Spleen (tissue), 11 donors: ENCODE data around the gene ATF6. TPM values are rescaled to one million over a fixed set of nuclear protein-coding genes. Genes with fewer than 3 reads are reported as not detected.
A peak's percentile ranks its signal among the peaks of the same experiment; 100 is the strongest.

Source experiments
- DNase-seq: peaks from one replicate; pipeline ENCODE4 v3.0.0-alpha.2; 2020
- H3K27ac ChIP-seq, 8 donors: fragments of 200-600 bp; sonication (generic) in 7 of 8; 1 replicate in 4 of 8; 2 replicates in 4 of 8; pipeline versions ENCODE4 v1.5.0 to v1.8.0; 2016 to 2021; ENCODE audit warnings: inconsistent platforms in 4 of 8, mild to moderate bottlenecking in 4 of 8, moderate library complexity in 1 of 8
- H3K27me3 ChIP-seq, 7 donors: fragments of 200-600 bp; sonication (generic) in 6 of 7; replicated peaks in 1 of 7; 1 replicate in 4 of 7; 2 replicates in 3 of 7; pipeline versions ENCODE4 v1.5.0 to v1.8.0; 2016 to 2021; ENCODE audit warnings: inconsistent platforms in 3 of 7, mild to moderate bottlenecking in 1 of 7
- H3K36me3 ChIP-seq, 6 donors: fragments of 200-600 bp; sonication (generic) in 5 of 6; 1 replicate in 4 of 6; 2 replicates in 2 of 6; pipeline versions ENCODE4 v1.5.0 to v1.8.0; 2016 to 2021; ENCODE audit warnings: inconsistent platforms in 2 of 6
- H3K4me1 ChIP-seq, 6 donors: fragments of 200-600 bp; sonication (generic) in 5 of 6; 1 replicate in 3 of 6; 2 replicates in 3 of 6; pipeline versions ENCODE4 v1.5.0 to v1.8.0; 2016 to 2021; ENCODE audit warnings: inconsistent platforms in 3 of 6
- H3K4me3 ChIP-seq, 8 donors: fragments of 200-600 bp; sonication (generic) in 7 of 8; 1 replicate in 4 of 8; 2 replicates in 4 of 8; pipeline versions ENCODE4 v1.5.0 to v1.8.0; 2016 to 2021; ENCODE audit warnings: inconsistent platforms in 4 of 8, mild to moderate bottlenecking in 4 of 8, moderate library complexity in 2 of 8
- H3K9me3 ChIP-seq, 8 donors: fragments of 200-600 bp; sonication (generic) in 7 of 8; 1 replicate in 4 of 8; 2 replicates in 4 of 8; pipeline versions ENCODE4 v1.5.0 to v1.8.0; 2016 to 2021; ENCODE audit warnings: inconsistent platforms in 4 of 8
- POLR2A ChIP-seq, 3 donors: fragments of 450-650 bp; IDR thresholded peaks; one replicate each; pipeline ENCODE4 v1.5.1; 2017; ENCODE audit warnings: antibody characterized with exemption in 3 of 3, mild to moderate bottlenecking in 1 of 3
- POLR2AphosphoS5 ChIP-seq, 3 donors: sonication (generic); formaldehyde crosslinking; IDR thresholded peaks; one replicate each; pipeline ENCODE4 v1.5.1; 2017; ENCODE audit warnings: antibody characterized with exemption in 3 of 3
- WGBS, 5 donors: extraction: QIAGEN DNeasy Blood & Tissue Kit in 3 of 5; methylation state at CpG; one replicate each; pipeline versions ENCODE4 v1.1.5 to v1.1.7; 2013 to 2018; 5-methylcytosine and 5-hydroxymethylcytosine counted together
- intact Hi-C: fragments of 100-400 bp; cut with DNase I; formaldehyde crosslinking; loops from one replicate; pipeline ENCODE4 v1.15.0; 2023; ENCODE audit warnings: low total_unique reads
- polyA plus RNA-seq, 3 donors: library from polyadenylated mRNA; stranded (reverse); fragments of 200-250 nt; gene quantifications; one replicate each; pipeline ENCODE4 v1.2.1, GENCODE V29; 2013
- total RNA-seq, 7 donors: library from RNA; depleted of rRNA in 3 of 7; stranded (reverse); fragments of >200 nt in 3 of 7; fragmentation: NEBNext Ultra II Directional in 4 of 7; extraction: Animal tissue kit (Norgen Biotek cat#: 25700) in 4 of 7; gene quantifications; one replicate each; pipeline versions ENCODE4 v1.1.0 to v1.2.1, GENCODE V29; 2016 to 2021
- TF ChIP-seq, protein P1 (sequence below), 11 experiments: fragments of 200-600 bp in 7 of 11; fragments of 450-650 bp in 4 of 11; sonication (generic) in 4 of 11; IDR thresholded peaks in 8 of 11; conservative IDR thresholded peaks in 3 of 11; 1 replicate in 7 of 11; 2 replicates in 4 of 11; pipeline versions ENCODE4 v1.4.0 to v1.8.0; 2016 to 2021; ENCODE audit warnings: antibody characterized with exemption in 11 of 11, inconsistent platforms in 4 of 11, mild to moderate bottlenecking in 1 of 11
- donor health status: healthy with polysubstance abuse.
- donor health status: DM: no; HTN: no; CAD: no; lungs with moderate emphysema.
- donor health status: DM: no; HTN: no; CAD: no.
- donor health status: Bipolar disorder and iron deficiency.
- donor health status: healthy.
- donor health status: DM: no; HTN: no; CAD: no.
- donor health status: DM: yes; HTN: yes; CAD: no.

The ATF6 gene
- total and polyA plus RNA-seq, 10 donors, result 2.5 to 46.8 (median 33.0) TPM

- no peaks in the 10 kb centered on the region for H3K9me3 ChIP-seq
- H3K27ac ChIP-seq, result no peak overlapping the region
- intact Hi-C loops, result no loop called here
- TF ChIP-seq, protein P1, sequence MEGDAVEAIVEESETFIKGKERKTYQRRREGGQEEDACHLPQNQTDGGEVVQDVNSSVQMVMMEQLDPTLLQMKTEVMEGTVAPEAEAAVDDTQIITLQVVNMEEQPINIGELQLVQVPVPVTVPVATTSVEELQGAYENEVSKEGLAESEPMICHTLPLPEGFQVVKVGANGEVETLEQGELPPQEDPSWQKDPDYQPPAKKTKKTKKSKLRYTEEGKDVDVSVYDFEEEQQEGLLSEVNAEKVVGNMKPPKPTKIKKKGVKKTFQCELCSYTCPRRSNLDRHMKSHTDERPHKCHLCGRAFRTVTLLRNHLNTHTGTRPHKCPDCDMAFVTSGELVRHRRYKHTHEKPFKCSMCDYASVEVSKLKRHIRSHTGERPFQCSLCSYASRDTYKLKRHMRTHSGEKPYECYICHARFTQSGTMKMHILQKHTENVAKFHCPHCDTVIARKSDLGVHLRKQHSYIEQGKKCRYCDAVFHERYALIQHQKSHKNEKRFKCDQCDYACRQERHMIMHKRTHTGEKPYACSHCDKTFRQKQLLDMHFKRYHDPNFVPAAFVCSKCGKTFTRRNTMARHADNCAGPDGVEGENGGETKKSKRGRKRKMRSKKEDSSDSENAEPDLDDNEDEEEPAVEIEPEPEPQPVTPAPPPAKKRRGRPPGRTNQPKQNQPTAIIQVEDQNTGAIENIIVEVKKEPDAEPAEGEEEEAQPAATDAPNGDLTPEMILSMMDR (IDR thresholded peaks at IDR 0.05 in 8 of 11, conservative IDR thresholded peaks at IDR 0.05 in 3 of 11), result no peak
- TF ChIP-seq POLR2AphosphoS5 (IDR thresholded peaks at IDR 0.05) (no peak), POLR2A (IDR thresholded peaks at IDR 0.05) (no peak)
- peaks cover 12 to 40% (median 38%) of the 10 kb centered on the region in 6 donors for H3K4me1 ChIP-seq
- H3K36me3 ChIP-seq, result no peaks in the 10 kb centered on the region
- WGBS, 5 donors, result 83 to 88% (median 85%) methylated on average over 2 of the region's 2 CpGs
- no peak for DNase-seq
- no peak overlapping the region for H3K4me3 ChIP-seq
- no peaks in the 10 kb centered on the region for H3K27me3 ChIP-seq
These were observed 28.5 kb upstream of the ATF6 start for GRCh38 chr1:161737625-161738024.

DNA sequence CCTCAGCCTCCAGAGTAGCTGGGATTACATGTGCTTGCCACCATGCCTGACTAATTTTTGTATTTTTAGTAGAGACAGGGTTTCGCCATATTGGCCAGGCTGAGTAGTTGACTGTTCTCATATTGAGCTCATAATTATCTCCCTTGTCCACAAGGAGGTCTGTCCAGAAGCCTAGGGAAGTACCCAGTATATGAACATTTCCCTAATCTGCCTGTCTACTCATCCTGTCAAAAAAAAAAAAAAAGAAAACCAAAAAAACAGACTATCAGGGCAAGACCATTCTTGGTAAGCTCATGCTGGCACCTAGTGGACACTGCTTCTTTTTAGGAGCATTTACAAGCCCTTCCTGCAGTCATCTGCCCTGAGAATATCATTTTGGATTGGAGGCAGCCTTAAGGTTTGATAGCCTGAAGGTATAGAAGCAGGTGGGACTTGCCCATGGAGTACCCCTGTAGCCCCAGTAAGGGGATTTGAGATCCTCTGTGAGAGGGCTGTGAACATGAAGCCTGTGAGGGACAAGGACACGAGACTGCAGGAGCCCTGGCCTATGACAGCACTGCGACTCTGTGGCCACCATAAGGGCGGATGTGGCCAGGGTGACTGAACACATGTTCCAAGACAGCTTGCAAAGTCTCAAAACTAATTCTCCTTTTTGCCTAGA lies 27.4 kb upstream of the ATF6 start:
- H3K27ac ChIP-seq, result peak overlapping the region; percentile 70 to 88 (median 82)
- intact Hi-C loops, result no loop called here
- no peak overlapping the region for H3K4me3 ChIP-seq
- TF ChIP-seq, protein P1 (IDR thresholded peaks at IDR 0.05 in 8 of 11, conservative IDR thresholded peaks at IDR 0.05 in 3 of 11), result peak; percentile 22 to 78 (median 62)
- TF ChIP-seq POLR2A (IDR thresholded peaks at IDR 0.05) (no peak), POLR2AphosphoS5 (IDR thresholded peaks at IDR 0.05) (peak in 2 of 3 donors; percentile 63 to 66)
- peak; percentile 93 for DNase-seq
- WGBS, 5 donors, result 41 to 62% (median 57%) methylated on average over 4 of the region's 4 CpGs
- H3K9me3 ChIP-seq, result no peaks in the 10 kb centered on the region
- peaks cover 12 to 40% (median 38%) of the 10 kb centered on the region in 6 donors for H3K4me1 ChIP-seq
- no peaks in the 10 kb centered on the region for H3K36me3 ChIP-seq
- no peaks in the 10 kb centered on the region for H3K27me3 ChIP-seq

GRCh38 chr1:161739865-161740566 lies 26.1 kb upstream of the ATF6 start:
- intact Hi-C loops, result loop anchor here (10.0 kb wide), 1 partner anchor 175 kb away; no protein-coding TSS in a partner anchor
- H3K4me3 ChIP-seq, result no peak overlapping the region
- WGBS, 5 donors, result 31 to 42% (median 37%) methylated on average over 8 of the region's 8 CpGs
- no peaks in the 10 kb centered on the region for H3K27me3 ChIP-seq
- no peak for DNase-seq
- peaks cover 12 to 40% (median 38%) of the 10 kb centered on the region in 6 donors for H3K4me1 ChIP-seq
- H3K27ac ChIP-seq, result peak overlapping the region; percentile 70 to 88 (median 82)
- no peaks in the 10 kb centered on the region for H3K36me3 ChIP-seq
- TF ChIP-seq, protein P1 (IDR thresholded peaks at IDR 0.05 in 8 of 11, conservative IDR thresholded peaks at IDR 0.05 in 3 of 11), result no peak
- peak in 1 of 3 donors; percentile 56 for TF ChIP-seq POLR2AphosphoS5 (IDR thresholded peaks at IDR 0.05)
- no peaks in the 10 kb centered on the region for H3K9me3 ChIP-seq

- 66 to 75% (median 71%) methylated on average over 6 of the region's 6 CpGs for WGBS, 5 donors
- Histone ChIP-seq H3K4me1 (peaks cover 12 to 40% (median 38%) of the 10 kb centered on the region in 6 donors), H3K4me3 (no peak overlapping the region), H3K9me3 (no peaks in the 10 kb centered on the region), H3K27ac (peak overlapping the region; percentile 68 to 88 (median 82)), H3K36me3 (no peaks in the 10 kb centered on the region), H3K27me3 (no peaks in the 10 kb centered on the region)
- TF ChIP-seq POLR2AphosphoS5 (IDR thresholded peaks at IDR 0.05), result no peak
- TF ChIP-seq, protein P1 (IDR thresholded peaks at IDR 0.05 in 8 of 11, conservative IDR thresholded peaks at IDR 0.05 in 3 of 11), result no peak
- no peak for TF ChIP-seq POLR2A (IDR thresholded peaks at IDR 0.05)
- DNase-seq, result no peak
- intact Hi-C loops, result loop anchor here (10.0 kb wide), 1 partner anchor 176 kb away; no protein-coding TSS in a partner anchor
These were observed 25.2 kb upstream of the ATF6 start for GRCh38 chr1:161740921-161741320.
